ENCODE measurements around the gene ACVR2B.

The ACVR2B gene

GRCh38 chr3:38458796-38459498, 5.3 kb downstream of the ACVR2B start:
- no peak for DNase-seq

DNA sequence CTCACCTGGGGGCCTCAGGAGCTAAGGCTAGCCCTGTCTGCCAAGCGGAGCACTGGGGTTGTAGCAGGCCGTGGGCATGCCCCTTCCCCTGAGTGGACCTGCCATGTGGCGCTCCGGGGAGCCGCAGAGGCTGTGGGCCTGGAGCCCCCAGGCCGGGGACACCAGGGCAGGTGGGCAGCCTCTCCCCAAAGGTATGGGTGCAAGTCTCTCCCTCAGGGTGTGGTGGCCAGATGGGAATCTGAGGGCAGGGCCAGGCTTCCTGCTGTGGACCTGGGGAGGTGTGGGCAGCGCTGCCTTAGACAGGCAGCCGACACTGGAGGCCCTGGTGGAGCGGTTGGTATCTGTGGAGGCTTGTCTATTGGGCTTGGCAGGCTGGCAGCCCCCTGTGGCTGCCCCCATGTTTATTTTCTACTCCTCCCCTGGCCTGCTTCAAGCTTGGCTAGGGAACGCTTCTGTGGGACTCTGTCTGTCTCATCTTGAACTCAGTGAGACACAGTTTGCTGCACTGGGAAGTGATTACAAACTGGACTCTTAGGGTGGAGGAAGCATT, 5.9 kb downstream of the ACVR2B start:
- DNase-seq, result no peak

DNA sequence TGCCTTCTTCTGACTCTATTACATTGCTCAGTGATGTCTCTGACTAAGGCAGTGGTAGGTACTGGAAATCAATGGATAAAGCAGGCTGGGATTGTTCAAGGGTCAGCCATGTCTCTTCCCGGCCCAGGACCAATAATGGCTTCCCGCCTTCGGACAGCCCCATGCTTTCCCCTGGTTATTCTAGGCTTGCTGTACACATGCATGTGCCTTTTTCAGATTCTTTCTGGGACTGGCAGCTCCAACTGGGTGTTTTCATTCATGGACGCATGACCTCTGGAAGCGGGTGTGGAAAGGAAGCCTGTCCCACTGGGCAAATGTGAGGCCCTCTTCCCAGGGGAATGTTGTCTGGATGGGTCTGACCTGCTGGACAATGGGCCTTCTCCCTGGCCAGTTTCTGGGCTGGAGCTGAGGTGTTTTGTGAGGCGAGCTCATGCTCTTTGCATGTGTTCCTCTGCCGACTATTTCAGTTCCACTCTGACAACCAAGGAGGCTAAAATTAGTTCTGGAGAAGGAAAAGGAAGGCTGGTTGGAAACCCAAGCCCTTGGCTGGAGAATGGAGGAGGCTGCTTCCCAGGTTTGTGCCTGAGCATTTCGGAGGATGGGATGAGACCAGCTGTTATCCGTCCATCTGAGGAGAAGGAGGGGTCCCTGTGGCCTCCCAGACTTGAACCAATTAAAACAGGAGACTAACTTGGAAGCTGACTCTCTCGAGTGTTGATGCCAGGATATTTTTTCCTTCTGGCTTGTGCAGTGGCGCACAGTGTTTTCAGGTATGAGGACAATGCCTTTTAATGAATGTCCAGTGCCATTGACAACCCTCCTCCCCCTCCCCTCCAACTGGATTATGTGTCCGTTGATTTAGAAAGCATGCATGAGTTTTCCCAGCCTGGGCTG, 6.9 kb downstream of the ACVR2B start:
- no peak for DNase-seq

DNA sequence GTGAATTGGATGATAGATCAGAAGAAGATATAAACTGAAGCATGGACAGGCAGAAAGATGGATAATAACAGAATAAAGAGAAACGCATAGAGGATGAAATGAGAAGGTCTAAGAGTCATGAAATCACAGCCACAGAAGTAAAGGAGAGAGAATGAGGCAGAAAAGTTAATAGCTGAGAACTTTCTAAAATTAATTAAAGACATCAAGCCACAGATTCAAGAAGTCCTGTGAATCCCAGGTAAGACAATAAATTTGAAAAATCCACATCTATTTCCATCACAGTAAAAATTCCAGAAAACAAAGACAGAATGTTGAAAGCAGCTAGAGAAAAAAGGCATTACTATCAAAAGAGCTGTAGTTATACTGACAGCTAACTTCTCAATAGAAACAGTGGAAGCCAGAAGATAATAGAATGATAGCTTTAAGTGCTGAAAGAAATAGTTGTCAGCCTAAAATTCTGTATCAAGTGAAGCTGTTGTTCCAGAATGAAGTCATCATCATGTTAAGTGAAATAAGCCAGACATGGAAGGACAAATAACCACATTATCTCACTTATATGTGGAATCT, 12.0 kb downstream of the ACVR2B start:
- DNase-seq, result no peak

- DNase-seq, result no peak
Observed at GRCh38 chr3:38468765-38469164, 15.1 kb downstream of the ACVR2B start.

- DNase-seq, result no peak
Observed at GRCh38 chr3:38469852-38470251, 16.2 kb downstream of the ACVR2B start.

DNA sequence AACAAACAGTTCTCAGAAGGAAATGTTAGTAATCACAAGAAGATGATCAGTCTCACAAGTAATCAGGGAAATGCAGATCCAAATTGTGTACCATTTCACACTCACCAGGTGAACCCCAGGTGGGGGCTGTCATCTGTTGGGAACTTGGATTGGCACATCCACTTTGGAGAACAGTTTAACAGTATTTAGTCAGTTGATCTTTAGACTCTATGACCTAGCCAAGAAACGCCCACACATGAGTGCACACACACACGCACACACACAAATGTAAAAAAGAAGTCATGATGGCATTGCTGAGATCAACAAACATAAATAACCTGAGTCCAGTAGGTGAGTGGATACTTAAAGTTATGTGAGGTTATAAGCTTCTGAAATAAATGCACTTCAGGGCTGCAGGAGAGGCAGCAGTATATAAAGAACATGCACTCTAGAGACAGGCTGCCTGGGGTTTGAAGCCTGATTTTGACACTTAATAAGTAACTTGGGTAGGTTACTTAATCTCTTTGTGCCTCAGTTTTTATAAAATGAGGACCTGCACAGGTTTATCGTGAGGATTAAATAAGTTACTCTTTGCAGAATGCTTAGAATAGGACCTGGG, 17.7 kb downstream of the ACVR2B start:
- no peak for DNase-seq

- no peak for DNase-seq
Observed at GRCh38 chr3:38472342-38472741, 18.7 kb downstream of the ACVR2B start.

DNA sequence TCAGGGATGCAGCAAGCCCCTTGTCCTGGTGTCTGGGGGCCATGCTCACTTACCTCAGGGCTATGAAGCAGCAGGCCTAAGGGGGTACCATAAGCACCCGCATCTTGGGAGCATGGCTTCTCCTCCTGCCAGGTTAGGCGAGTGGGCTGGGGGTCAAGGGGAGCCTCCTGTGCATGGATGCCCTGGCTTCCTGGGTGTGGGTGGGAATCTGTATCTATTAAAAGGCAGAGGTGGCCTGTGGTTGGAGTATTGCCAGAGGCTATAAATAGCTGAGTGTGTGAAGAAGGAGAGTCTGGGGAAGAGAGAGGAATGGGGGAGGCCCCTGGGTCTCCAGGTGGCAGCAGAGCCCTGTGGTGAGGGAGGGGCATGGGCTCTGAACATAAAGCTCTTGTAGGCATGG, 19.5 kb downstream of the ACVR2B start:
- no peak for DNase-seq

- no peak for DNase-seq
Observed at GRCh38 chr3:38474928-38475605, 21.4 kb downstream of the ACVR2B start.

GRCh38 chr3:38475716-38476115, 22.0 kb downstream of the ACVR2B start:
- DNase-seq, result no peak

- no peak for DNase-seq
Observed at GRCh38 chr3:38476157-38476756, 22.6 kb downstream of the ACVR2B start.

- DNase-seq, result no peak
Observed at GRCh38 chr3:38477057-38477820, 23.5 kb downstream of the ACVR2B start.

DNA sequence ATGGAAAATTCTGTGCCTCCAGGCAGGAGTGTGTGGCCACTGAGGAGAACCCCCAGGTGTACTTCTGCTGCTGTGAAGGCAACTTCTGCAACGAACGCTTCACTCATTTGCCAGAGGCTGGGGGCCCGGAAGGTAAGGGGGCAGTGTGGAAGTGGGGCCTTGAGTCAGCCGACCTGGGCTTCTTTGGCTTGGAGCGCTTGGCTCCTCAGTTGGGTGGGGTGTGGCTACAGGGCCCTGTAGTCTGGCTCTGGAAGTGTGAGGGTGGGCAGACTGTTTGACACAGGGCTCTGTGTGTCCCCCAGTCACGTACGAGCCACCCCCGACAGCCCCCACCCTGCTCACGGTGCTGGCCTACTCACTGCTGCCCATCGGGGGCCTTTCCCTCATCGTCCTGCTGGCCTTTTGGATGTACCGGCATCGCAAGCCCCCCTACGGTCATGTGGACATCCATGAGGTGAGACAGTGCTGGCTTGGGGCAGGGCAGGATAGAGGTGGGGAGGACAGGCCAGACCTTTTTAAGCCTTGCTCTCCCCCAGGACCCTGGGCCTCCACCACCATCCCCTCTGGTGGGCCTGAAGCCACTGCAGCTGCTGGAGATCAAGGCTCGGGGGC, 24.3 kb downstream of the ACVR2B start:
- DNase-seq, result no peak

- DNase-seq, result no peak
Observed at GRCh38 chr3:38478901-38479300, 25.2 kb downstream of the ACVR2B start.

- peak; percentile 66 for DNase-seq
Observed at GRCh38 chr3:38479431-38480092, 25.9 kb downstream of the ACVR2B start.

DNA sequence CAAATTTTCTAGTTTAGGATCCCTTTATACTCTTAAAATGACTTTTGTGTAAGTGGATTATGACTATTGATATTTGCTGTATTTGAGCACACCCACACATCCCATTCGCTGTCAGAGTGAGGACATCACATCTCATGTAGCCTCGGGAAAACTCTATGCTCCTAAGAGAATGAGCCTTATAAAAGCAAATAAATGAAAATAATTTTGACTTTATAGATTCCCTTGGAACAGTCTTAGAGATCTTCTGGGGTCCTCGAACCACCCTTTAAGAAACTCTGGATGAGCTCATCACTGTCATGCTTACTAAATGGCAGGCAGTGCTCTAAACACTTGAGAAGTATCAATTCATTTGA, 26.4 kb downstream of the ACVR2B start:
- DNase-seq, result no peak

DNA sequence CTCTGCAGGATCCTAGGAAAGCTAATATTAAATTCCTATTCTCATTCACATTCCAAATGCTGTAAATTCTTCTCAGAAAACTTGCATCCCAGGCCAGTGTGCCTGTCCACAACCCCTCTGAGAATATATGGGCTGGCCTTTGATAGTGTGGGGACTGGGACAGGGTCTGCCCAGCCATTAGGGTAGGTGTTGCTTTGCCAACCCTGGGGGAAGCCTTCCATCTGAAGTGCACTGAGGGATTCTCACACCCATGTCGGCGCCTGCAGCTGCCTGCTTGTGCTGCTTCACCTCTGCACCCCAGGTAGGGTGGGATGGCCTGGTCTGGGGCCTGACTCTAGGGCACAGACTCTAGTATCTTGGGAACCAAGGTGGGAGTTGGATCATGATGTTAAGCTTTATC, 27.2 kb downstream of the ACVR2B start:
- DNase-seq, result no peak

DNA sequence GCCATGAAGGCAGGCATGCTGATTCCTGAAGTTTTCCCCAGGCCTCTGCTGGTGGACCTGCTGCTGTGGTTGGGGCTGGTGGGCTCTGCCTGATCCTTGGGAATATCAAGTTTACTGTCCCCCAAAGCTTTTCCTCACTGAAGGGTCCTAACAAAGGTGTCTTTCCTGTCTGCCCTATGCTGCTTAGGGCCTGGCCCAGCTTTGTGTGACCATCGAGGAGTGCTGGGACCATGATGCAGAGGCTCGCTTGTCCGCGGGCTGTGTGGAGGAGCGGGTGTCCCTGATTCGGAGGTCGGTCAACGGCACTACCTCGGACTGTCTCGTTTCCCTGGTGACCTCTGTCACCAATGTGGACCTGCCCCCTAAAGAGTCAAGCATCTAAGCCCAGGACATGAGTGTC, 29.3 kb downstream of the ACVR2B start:
- no peak for DNase-seq

DNA sequence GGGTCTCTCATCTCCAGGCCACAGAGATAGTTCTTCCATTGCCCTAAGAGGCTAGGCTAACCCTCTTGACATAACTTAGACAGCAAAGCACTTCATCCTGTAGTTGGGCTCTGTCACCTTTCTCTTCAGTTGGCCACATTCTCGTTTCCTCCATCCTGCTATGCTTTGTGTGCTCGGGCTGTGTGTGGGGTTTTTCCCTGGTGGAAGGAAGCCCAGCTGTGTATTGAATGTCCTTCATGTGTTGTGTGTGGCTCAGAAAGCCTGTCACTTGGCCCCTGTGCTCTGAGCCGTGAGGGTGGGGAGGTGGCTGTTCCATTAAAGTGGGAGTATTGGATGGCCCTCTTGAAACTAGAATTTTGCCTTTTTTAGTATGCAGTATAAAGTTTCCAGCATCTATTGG, 33.6 kb downstream of the ACVR2B start:
- DNase-seq, result no peak

DNA sequence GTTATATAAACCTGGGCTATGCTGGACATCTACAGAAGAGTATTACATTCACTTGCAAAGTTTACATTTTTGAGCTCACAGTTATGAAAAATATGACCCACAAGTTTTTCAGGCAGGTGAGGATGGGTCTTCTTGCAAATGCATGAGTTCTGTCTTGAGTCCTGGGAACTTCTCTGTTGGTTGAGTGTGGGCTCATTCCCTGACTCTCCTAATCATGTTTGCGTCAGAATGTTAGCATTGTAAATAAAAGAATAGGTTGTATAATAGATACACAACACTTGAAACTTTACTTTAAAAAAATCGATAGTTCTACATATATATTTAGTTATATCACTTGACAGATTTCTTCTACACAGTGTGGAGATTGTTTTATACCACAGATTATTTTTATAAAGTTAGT, 35.3 kb downstream of the ACVR2B start:
- no peak for DNase-seq

Measured in retina (tissue), 1 donor.